Osteocyte (in vitro differentiated cells): ENCODE results near the gene IFNL2. TPM values are rescaled to one million over a fixed set of nuclear protein-coding genes. Genes with fewer than 3 reads are reported as not detected.

Experiments used
- DNase-seq: peaks from one replicate; pipeline ENCODE4 v3.0.0; 2021; ENCODE audit warnings: mixed read lengths; ENCODE audit not compliant: unreplicated experiment; ENCODE audit errors: extremely low spot score
- H3K27ac Mint-ChIP-seq: one replicate; pipeline ENCODE4 v1.8.0; 2021; ENCODE audit warnings: mild to moderate bottlenecking, mixed read lengths; ENCODE audit not compliant: unreplicated experiment
- H3K27me3 Mint-ChIP-seq: one replicate; pipeline ENCODE4 v1.8.0; 2021; ENCODE audit warnings: mixed read lengths; ENCODE audit not compliant: unreplicated experiment
- H3K36me3 Mint-ChIP-seq: one replicate; pipeline ENCODE4 v1.8.0; 2021; ENCODE audit warnings: mixed read lengths; ENCODE audit not compliant: unreplicated experiment
- H3K4me1 Mint-ChIP-seq: one replicate; pipeline ENCODE4 v1.8.0; 2021; ENCODE audit warnings: mixed read lengths; ENCODE audit not compliant: unreplicated experiment
- H3K4me3 Mint-ChIP-seq: one replicate; pipeline ENCODE4 v1.8.0; 2021; ENCODE audit warnings: mild to moderate bottlenecking, moderate library complexity, mixed read lengths; ENCODE audit not compliant: unreplicated experiment
- H3K9me3 Mint-ChIP-seq: one replicate; pipeline ENCODE4 v1.8.0; 2021; ENCODE audit warnings: mixed read lengths; ENCODE audit not compliant: unreplicated experiment
- CTCF ChIP-seq: fragments of 200-600 bp; sonication (generic); IDR thresholded peaks from 2 replicates; pipeline ENCODE4 v1.5.0; 2021; ENCODE audit warnings: antibody characterized with exemption, mild to moderate bottlenecking, moderate library complexity
- total RNA-seq: library from RNA; stranded (reverse); gene quantifications from 2 replicates; pipeline ENCODE4 v1.2.1, GENCODE V29; 2021

The IFNL2 gene
- total RNA-seq, 1 donor from 2014 or later, result not detected

- H3K4me3 Mint-ChIP-seq, result peak overlapping the region; percentile 56
- no peak overlapping the region for H3K27ac Mint-ChIP-seq
- H3K4me1 Mint-ChIP-seq, result peaks cover 11% of the 10 kb centered on the region
- no peak for DNase-seq
- no peak for TF ChIP-seq CTCF
- no peaks in the 10 kb centered on the region for H3K36me3 Mint-ChIP-seq
- H3K9me3 Mint-ChIP-seq, result no peaks in the 10 kb centered on the region
- peaks cover 38% of the 10 kb centered on the region for H3K27me3 Mint-ChIP-seq
Observed at GRCh38 chr19:39318690-39319089, 50.5 kb downstream of the IFNL2 start.

- Mint-ChIP-seq H3K27ac (no peak overlapping the region), H3K4me1 (peaks cover 11% of the 10 kb centered on the region), H3K27me3 (peaks cover 41% of the 10 kb centered on the region), H3K9me3 (no peaks in the 10 kb centered on the region), H3K4me3 (peak overlapping the region; percentile 56), H3K36me3 (no peaks in the 10 kb centered on the region)
- DNase-seq, result no peak
- no peak for TF ChIP-seq CTCF
Observed at GRCh38 chr19:39319098-39319891, 51.1 kb downstream of the IFNL2 start.

Other genes starting within 250 kb of the IFNL2 start
- gene FBXO27, start 235.8 kb upstream of the IFNL2 start, total RNA-seq, result 4.4 and 6.0 TPM in 2 replicates
- not detected in 2 replicates for gene ACP7, start 184.0 kb upstream of the IFNL2 start, total RNA-seq
- 14.8 and 16.5 TPM in 2 replicates for gene PAK4, start 142.6 kb upstream of the IFNL2 start, total RNA-seq
- gene NCCRP1, start 71.4 kb upstream of the IFNL2 start, total RNA-seq, result not detected in 2 replicates
- gene SYCN, start 64.1 kb upstream of the IFNL2 start, total RNA-seq, result not detected in 2 replicates
- gene IFNL3, start 23.4 kb upstream of the IFNL2 start, total RNA-seq, result not detected in 2 replicates
- not detected in 2 replicates for gene IFNL4, start 19.5 kb upstream of the IFNL2 start, total RNA-seq
- not detected in 2 replicates for gene IFNL1, start 28.0 kb downstream of the IFNL2 start, total RNA-seq
- 0.31 and 0.35 TPM in 2 replicates for gene LRFN1, start 52.5 kb downstream of the IFNL2 start, total RNA-seq
- gene GMFG, start 67.6 kb downstream of the IFNL2 start, total RNA-seq, result not detected in 2 replicates
- 100 and 101 TPM in 2 replicates for gene SAMD4B, start 74.0 kb downstream of the IFNL2 start, total RNA-seq
- gene PAF1, start 122.7 kb downstream of the IFNL2 start, total RNA-seq, result 45.6 and 45.9 TPM in 2 replicates
- 37.1 and 38.7 TPM in 2 replicates for gene MED29, start 123.0 kb downstream of the IFNL2 start, total RNA-seq
- 81.5 and 105 TPM in 2 replicates for gene ZFP36, start 138.5 kb downstream of the IFNL2 start, total RNA-seq
- gene PLEKHG2, start 144.3 kb downstream of the IFNL2 start, total RNA-seq, result 131 and 150 TPM in 2 replicates
- 1,827 and 1,860 TPM in 2 replicates for gene RPS16, start 167.6 kb downstream of the IFNL2 start, total RNA-seq
- gene SUPT5H, start 177.2 kb downstream of the IFNL2 start, total RNA-seq, result 130 and 132 TPM in 2 replicates
- 55.9 and 56.0 TPM in 2 replicates for gene TIMM50, start 212.4 kb downstream of the IFNL2 start, total RNA-seq
- 0.42 and 0.62 TPM in 2 replicates for gene DLL3, start 230.6 kb downstream of the IFNL2 start, total RNA-seq
- not detected in 2 replicates for gene SELENOV, start 246.7 kb downstream of the IFNL2 start, total RNA-seq